HG02852 (cell line): ENCODE results near the gene SPACA7.

Experiments
- ATAC-seq: cut with Tn5 transposase; IDR thresholded peaks from one replicate; pipeline ENCODE4 v1.9.1; 2021; ENCODE audit warnings: mild to moderate bottlenecking, moderate library complexity; ENCODE audit not compliant: unreplicated experiment

Gene SPACA7

GRCh38 chr13:112462408-112462807, 86.3 kb downstream of the SPACA7 start:
- ATAC-seq: no peak

- no peak for ATAC-seq
These were observed 88.6 kb downstream of the SPACA7 start for GRCh38 chr13:112464720-112465119.

GRCh38 chr13:112465251-112466131, 89.3 kb downstream of the SPACA7 start:
- no peak for ATAC-seq

GRCh38 chr13:112466132-112467058, 90.2 kb downstream of the SPACA7 start:
- no peak for ATAC-seq

GRCh38 chr13:112467236-112467635, 91.1 kb downstream of the SPACA7 start:
- ATAC-seq: no peak

GRCh38 chr13:112468069-112468468, 91.9 kb downstream of the SPACA7 start:
- no peak for ATAC-seq

GRCh38 chr13:112469071-112469745, 93.1 kb downstream of the SPACA7 start:
- no peak for ATAC-seq

- no peak for ATAC-seq
These were observed 97.7 kb downstream of the SPACA7 start for GRCh38 chr13:112473818-112474217.

- no peak for ATAC-seq
These were observed 98.7 kb downstream of the SPACA7 start for GRCh38 chr13:112474869-112475268.

- no peak for ATAC-seq
These were observed 99.7 kb downstream of the SPACA7 start for GRCh38 chr13:112475889-112476288.

- no peak for ATAC-seq
These were observed 101.0 kb downstream of the SPACA7 start for GRCh38 chr13:112477070-112477619.

GRCh38 chr13:112479389-112479788, 103.2 kb downstream of the SPACA7 start:
- no peak for ATAC-seq

GRCh38 chr13:112481458-112481857, 105.3 kb downstream of the SPACA7 start:
- no peak for ATAC-seq

- ATAC-seq: no peak
These were observed 107.1 kb downstream of the SPACA7 start for GRCh38 chr13:112483299-112483698.
